NCI-H226 (cell line): ENCODE results near the gene MINDY1.

Experiments
- DNase-seq: peaks from one replicate; pipeline ENCODE4 v3.0.0-alpha.2; 2015

MINDY1 gene, protein sequence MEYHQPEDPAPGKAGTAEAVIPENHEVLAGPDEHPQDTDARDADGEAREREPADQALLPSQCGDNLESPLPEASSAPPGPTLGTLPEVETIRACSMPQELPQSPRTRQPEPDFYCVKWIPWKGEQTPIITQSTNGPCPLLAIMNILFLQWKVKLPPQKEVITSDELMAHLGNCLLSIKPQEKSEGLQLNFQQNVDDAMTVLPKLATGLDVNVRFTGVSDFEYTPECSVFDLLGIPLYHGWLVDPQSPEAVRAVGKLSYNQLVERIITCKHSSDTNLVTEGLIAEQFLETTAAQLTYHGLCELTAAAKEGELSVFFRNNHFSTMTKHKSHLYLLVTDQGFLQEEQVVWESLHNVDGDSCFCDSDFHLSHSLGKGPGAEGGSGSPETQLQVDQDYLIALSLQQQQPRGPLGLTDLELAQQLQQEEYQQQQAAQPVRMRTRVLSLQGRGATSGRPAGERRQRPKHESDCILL

DNA sequence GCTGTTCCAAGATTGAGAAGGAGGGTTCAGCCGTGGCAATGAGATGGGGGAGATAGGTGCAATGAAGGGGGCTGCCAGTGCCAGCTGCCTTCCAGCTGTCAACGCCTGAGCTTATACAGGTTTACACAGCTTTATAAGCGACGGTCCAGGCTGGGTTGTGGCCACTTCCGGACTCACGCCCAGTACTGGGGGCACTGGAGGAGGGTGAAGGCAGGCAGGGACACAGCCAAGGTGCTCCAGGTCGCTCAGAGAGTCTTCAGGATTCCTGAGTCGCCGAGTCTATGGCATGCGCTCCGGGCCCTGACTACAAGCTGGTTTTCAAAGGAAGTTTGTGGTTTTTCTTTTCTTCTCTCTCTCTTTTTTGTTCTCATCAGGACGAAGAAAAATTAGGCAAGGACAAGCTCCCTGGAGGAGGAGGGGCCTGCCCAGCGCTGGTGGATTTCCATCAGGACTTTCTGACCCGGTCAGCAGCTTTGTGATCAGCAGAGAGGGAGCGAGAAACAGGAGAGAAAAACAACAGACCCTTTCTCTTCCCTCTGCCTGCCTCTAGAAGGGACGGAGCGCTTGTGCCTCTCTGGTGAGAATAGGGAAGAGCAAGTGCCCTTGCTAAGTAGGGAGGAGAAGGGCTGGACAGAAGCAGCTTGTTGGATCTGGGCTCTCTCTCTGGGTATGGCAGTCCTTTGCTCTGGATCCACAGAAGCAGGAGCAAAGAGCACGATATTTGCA is at the start of gene MINDY1:
Gene MINDY1 (minus strand): TSS at position 576 of the 726 bp plus-strand sequence. CDS start 4,285 bp downstream, outside the sequence.
- peak; percentile 73 for DNase-seq

DNA sequence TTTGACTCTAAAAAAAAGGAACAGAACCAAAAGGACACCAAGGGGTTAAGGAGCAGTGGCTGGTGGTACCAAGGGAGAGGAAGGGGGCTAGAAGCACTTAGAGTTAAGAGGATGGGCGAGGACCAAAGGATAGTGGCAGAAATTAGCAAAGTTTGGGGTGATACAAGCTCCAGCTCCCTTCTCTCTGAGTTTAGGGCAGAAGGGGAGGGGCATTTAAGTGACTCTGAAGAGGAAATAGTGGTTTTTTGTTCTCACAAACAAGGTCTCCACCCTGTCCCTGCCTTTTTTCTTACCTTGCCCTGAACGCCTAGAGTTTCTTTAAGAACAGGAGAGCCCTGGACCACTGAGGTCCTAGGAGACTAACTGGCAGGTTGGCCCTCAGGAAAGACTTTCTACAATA is 49.4 kb upstream of the MINDY1 start:
- no peak for DNase-seq

DNA sequence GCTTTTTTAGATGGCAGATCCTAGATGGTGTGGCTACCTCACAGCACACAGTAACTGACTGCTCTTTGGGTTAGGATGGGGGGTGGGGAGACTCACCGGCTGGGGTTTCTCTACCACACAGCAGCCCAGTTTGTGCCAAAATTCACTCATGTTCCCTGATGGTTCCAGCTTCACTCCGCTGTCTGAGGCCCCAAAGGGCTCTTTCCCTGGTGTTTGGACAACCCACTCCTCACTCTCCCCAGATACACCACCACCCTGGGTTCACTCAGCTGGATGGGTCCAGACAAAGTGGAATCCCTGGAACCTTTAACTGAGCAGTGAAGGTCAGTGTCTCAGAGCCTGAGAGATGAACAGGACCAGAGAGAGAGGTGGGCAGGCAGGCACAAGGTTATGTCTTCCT is 48.9 kb upstream of the MINDY1 start:
- no peak for DNase-seq

DNA sequence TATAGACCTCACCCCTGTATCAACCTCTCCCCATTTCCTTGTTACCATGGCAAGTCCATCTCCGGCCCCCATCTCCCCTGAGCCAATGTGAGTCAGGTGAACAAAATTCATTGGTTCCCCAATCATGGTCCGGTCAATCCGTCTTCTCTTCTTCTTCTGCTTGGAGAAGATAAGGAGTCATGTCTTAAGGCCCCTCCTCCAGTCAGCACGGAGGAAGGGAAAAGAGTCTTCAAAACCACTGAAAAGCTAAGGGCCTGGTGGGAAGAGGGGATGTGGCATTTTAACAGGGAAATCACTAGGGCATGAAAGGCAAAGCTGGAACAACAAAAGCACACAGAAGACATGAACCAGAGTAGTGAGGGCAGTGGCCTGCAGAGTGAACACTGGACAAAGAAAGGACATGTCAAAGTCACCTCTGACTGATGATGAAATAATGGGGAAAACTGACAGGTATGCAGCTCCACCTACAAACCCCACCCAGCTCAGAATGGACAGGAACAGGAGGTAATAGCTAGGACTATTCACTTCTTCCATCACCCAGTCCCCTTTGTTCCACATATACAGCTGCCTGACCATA is 48.4 kb upstream of the MINDY1 start:
- no peak for DNase-seq

DNA sequence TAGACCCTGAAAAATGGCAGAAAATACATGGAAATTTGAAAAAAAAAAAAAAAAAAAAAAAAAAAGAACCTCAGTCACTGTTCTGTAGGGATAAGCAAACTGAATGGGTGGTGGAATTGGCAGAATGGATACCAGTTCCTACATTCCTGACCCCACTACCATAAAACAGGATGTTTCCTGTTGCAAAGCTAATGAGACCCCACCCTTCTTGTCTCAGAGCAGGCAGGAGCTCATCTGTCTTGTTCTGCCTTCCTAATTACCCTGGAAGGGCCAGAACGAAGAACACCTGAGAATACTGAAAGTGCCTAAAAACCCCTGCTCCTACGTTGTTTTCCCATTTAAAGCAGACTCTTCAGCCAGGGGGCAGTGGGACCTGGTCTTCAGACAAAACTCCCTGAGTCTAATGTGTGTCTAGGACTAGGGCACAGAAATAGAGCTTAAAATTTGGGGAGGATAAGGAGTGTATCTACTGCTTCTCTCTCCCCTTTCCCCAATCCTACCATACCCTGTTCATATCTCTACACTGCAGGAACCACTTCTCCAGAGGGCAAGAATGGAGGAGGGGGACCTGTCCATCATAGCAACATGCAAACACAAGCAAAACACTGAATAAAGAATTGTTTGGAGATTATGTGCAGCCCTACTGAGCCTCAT is 44.8 kb upstream of the MINDY1 start:
- no peak for DNase-seq

DNA sequence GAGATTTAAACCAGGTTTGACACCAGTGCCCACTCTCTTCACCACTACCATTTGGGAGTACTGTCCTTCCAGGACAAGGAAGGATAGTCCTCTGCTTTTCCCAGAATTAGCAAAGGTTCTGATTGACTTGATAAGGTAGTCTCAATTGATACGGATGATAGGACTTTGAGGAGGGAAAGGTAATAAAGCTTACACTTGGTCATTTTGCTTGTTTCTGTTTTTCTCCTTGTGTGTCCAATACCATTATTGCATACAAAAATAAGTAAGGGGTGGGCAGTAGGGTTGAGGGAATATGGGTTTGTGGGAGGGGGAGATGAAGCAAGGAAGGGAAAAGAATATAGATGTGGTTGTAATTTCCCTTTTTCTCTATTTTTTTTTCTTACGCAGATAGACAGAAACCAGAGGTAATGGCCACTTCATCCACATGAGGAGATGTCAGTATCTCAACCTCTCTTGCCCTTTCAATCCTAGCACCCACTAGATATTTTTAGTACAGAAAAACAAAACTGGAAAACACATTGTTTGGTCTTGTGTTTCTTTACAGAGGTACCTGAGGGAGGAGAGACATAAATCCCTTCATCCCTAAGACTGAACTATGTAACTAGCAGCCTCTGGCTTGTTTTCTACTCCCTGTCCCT is 43.5 kb upstream of the MINDY1 start:
- no peak for DNase-seq

DNA sequence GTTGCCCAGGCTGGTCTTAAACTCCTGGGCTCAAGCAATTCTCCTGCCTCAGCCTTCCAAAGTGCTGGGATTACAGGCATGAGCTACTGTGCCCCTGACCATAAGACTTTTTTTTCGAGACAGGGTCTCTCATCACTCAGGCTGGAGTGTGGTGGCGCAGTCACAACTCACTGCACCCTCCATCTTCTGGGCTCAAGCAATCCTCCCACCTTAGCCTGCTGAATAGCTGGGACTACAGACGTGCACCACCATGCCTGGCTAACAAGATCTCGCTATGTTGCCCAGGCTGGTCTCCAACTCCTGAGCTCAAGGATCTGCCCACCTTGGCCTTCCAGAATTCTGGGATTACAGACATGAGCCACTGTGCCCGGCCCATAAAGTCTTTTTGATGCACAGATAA is 42.8 kb upstream of the MINDY1 start:
- no peak for DNase-seq

DNA sequence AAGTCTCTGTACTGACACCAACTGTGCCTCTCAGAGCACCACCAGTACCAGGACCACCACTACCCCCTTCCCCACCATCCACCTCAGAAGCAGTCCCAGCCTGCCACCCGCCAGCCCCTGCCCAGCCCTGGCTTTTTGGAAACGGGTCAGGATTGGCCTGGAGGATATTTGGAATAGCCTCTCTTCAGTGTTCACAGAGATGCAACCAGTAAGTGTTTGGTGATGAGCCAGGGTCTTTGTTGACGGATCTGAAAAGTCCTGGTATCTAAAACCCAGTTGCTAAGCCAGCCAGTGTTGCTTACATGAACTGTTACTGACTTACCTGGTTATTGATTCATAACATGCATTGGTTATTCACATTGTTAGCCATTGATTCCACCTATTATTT is 41.9 kb upstream of the MINDY1 start:
- DNase-seq, result no peak

DNA sequence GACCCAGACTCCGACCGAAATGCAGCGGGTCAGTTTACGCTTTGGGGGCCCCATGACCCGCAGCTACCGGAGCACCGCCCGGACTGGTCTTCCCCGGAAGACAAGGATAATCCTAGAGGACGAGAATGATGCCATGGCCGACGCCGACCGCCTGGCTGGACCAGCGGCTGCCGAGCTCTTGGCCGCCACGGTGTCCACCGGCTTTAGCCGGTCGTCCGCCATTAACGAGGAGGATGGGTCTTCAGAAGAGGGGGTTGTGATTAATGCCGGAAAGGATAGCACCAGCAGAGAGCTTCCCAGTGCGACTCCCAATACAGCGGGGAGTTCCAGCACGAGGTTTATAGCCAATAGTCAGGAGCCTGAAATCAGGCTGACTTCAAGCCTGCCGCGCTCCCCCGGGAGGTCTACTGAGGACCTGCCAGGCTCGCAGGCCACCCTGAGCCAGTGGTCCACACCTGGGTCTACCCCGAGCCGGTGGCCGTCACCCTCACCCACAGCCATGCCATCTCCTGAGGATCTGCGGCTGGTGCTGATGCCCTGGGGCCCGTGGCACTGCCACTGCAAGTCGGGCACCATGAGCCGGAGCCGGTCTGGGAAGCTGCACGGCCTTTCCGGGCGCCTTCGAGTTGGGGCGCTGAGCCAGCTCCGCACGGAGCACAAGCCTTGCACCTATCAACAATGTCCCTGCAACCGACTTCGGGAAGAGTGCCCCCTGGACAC is 41.4 kb upstream of the MINDY1 start:
- DNase-seq, result peak; percentile 48

DNA sequence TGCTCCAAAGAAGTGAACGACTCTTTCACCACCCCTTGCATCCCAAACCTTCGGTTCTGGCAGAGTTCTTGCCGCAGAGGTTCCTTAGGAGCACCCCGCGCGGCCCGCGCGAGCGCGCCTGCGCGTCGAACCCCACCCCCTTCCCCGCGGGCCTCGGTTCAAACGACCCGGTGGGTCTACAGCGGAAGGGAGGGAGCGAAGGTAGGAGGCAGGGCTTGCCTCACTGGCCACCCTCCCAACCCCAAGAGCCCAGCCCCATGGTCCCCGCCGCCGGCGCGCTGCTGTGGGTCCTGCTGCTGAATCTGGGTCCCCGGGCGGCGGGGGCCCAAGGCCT is 40.9 kb upstream of the MINDY1 start, which contains the start of gene C1orf56:
Gene C1orf56 (plus strand): TSS at position 161 of the 334 bp plus-strand sequence. CDS start 97 bp downstream, at position 258.
- DNase-seq, result peak; percentile 63

DNA sequence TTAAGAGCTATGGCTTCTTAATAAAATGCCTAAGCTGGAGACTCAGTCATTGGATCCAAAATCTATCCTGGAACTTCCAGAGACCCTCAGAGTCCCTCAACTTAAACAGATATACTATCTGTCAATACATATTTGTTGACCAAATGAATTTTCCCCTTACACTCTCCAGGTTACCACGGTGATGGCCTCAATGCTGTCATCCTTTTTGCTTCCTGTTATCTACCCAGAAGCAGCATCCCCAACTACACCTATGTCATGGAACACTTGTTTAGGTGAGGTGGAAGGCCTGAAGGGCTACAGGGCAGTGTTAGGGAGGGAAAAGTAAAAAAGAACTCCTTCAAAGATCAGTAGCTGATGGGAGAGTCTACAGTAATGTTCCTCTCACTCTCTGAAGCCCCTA is 36.5 kb upstream of the MINDY1 start:
- no peak for DNase-seq

DNA sequence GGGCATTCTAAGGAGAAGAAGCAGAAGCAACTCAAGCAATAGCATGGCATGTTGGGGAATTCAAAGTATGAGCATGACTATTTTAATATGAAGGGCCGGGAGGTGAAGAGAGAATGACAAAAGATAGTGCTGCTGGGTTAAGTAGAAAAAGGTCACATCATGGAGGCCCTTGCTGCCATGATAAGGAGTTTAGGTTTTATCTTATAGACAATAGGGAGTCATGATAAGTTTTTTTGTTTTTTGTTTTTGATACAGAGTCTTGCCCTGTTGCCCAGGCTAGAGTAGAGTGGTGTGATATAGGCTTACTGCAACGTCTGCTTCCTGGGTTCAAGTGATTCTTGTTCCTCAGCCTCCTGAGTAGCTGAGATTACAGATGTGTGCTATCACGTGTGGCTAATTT is 32.8 kb upstream of the MINDY1 start:
- DNase-seq, result no peak

DNA sequence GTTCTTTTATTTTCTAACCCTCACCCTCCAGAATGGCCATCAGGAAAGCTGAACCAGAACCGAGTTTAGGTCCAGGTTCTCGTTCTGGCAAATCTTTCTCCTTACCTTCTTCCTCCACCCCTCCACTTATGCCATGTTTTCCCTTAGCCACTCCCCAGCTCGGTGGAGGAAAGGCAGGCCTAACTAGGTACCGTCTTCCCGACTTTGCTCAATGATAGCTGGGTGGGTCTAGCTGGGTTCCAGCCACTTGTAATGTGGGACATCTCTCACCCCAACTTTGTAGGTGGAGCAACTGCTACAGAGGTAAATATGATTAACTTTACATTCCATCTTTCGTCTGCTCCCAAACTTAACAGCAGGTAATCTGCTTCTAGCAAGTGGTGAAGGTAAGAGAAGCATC is 30.3 kb upstream of the MINDY1 start:
- DNase-seq, result no peak

DNA sequence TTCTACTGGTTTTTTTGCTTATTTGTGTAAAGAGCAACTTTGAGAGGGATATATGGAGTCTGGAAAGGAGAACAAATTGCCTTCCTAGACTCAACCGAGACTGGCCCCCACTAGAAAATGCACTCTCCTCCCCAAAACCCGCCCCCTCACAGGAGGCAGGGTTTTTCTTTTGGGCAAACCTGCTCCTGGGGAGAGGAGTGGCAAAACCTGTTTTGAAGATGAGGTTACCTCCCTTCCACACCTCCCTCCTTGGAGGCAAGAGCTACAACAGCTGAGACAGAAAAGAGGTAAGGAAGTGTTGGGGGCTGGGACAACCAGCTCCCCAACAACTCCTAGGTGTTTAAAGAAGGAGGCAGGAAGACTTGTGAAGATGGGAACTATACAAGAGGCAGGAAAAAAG is 29.7 kb upstream of the MINDY1 start, which contains the start of gene BNIPL:
Gene BNIPL (plus strand): TSS at position 231 of the 400 bp plus-strand sequence. CDS start 140 bp downstream, at position 371.
- no peak for DNase-seq

DNA sequence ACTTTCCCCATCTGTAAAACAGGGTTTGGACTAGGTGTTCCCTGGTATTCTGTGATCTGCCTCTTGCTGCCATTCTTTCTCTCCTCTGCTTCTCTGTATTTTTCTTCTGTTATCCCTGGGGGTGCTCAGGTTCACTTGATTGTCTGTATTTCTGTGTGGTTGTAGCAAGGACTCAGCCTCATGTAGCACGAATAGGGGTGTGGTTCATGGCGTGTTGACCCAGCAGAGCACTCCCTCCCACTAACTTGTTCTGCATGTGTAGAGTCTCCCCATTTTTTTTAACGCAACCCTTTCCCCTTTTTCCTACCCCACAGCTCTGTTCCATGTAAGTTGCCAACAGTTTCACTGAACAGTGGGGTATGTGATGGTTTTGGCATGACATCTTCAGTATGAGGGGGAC is 28.5 kb upstream of the MINDY1 start:
- no peak for DNase-seq

DNA sequence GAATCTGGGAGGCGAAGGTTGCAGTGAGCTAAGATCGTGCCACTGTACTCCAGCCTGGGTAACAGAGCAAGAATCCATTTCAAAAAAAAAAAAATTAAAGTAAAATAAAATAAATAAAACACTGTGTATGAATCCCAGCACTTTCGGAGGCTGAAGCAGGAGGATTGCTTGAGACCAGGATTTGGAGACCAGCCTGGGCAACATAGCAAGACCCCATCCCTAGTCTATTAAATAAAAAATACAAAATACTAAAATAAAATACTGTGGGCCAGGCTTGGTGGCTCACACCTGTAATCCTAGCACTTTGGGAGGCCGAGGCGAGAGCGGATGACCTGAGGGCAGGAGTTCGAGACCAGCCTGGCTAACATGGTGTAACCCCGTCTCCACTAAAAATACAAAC is 25.5 kb upstream of the MINDY1 start:
- DNase-seq, result no peak

DNA sequence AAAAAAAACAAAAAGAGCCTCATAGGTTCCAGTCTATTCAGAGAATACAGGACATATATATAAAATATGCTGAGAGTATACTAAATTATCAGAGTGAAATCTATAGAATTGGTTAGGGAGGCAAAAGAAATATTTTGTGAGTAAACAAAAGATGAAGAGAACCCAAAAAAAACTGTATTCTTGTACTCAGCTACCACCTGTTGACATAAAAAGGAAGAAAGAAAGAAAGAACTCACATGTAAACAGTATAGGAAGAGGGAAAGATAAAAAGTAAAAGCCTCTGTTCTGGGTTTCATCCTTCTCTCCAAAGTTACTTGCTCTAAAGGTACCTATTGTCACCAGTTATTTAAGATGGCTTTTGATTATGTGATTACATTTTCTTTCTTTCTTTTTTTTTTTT is 19.8 kb upstream of the MINDY1 start:
- DNase-seq, result no peak

DNA sequence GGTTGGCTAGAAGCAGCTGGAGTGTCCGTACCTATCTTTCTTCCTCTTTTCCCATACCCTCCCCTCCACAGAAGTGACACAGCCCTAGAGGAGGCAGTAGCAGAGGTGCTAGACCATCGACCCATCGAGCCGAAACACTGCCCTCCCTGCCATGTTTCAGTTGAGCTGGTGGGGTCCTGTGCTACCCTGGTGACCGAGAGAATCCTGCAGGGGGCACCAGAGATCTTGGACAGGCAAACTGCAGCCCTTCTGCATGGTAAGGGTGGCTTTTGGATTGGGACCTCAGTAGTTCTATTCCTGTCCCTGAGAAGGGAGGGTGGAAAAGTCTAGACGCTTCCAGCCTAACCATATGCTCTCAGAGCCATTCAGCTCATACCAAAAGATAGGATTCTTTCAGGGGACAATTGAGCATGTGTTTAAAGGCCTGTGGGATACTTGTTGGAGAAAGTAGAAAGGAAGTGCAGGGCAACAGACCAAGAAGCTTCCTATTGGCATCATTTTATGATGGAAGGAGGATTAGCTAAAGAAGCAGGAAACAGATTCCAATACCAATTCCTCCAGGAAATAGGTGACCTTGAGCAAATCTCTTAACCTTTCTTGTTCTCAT is 17.9 kb upstream of the MINDY1 start:
- peak; percentile 21 for DNase-seq

DNA sequence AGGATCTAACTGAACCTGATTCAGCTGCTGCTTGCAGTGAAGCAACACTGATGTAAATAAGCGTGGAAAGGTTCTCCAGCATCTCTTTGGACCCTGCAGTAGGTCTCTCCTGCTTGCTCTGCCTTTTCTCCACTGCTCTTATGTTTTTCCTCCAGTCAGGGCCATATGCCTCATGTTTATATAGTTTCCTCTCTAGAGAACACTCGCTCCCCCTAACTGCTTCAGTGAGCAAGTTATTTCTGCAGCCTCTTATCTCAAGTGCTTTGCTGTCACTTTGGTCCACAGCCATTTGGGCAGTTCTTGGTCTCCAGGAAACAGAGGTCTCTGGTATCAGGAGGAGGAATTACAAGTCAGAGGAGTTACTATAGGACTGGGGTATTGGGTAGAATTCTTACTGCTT is 6.8 kb upstream of the MINDY1 start:
- no peak for DNase-seq

DNA sequence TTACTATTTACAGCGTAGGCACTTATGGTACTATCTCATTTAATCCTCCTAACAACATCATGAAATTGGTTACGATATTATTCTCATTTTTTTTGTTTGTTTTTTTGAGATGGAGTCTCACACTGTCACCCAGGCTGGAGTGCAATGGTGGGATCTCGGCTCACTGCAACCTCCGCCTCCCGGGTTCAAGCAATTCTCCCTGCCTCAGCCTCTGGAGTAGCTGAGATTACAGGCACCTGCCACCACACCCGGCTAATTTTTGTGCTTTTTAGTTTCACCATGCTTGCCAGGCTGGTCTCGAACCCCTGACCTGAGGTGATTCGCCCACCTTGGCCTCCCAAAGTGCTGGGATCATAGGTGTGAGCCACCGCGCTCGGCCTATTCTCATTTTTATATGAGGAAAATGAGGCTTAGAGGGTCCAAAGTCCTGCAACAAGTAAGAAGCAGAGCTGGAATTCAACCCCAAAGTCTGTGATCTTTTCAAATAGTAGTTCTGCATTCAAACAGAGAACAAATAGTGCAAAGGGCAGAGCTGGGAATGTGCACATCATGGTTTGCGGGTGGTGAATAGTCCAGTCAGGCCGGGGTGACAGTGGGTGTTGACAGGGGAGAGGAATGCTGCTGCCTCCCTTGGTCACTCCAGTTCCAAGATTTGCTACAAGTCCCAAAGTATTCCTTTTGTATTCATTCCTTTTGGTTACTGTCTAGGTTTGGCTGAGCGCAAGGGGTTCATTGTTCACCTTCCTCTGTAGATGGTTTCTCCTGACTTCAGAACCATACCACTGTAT is 6.2 kb upstream of the MINDY1 start:
- no peak for DNase-seq
